ENCODE data around the gene EMC6.

GRCh38 chr17:3692346-3692745 lies 23.7 kb downstream of the EMC6 start:
- TF ChIP-seq ZNF546 (CRISPR knock-in tag; conservative IDR thresholded peaks at IDR 0.05) (no peak), SMC3 (IDR thresholded peaks at IDR 0.05; ENCODE audit: low read length) (no peak), BCL6 (CRISPR knock-in tag; IDR thresholded peaks at IDR 0.05) (no peak), CTCF (CRISPR knock-in tag; IDR thresholded peaks at IDR 0.05) (peak; percentile 42), NR3C1 (CRISPR knock-in tag; IDR thresholded peaks at IDR 0.05) (no peak), ZNF10 (CRISPR knock-in tag; IDR thresholded peaks at IDR 0.05; ENCODE audit: borderline replicate concordance, low read depth) (no peak)

Measured in HepG2 (cell line).